Prostate gland (tissue), 2 donors: ENCODE data around the gene PDE6A. TPM values are rescaled to one million over a fixed set of nuclear protein-coding genes. Genes with fewer than 3 reads are reported as not detected.

Source experiments
- DNase-seq: peaks from one replicate; pipeline ENCODE4 v3.0.0-alpha.2; 2019; ENCODE audit warnings: low spot score
- H3K27ac ChIP-seq, 2 donors: fragments of 200-600 bp; sonication (generic); 2 replicates each; pipeline ENCODE4 v1.5.1; 2017 to 2019
- H3K27me3 ChIP-seq: fragments of 200-600 bp; sonication (generic); replicated peaks from 2 replicates; pipeline ENCODE4 v1.5.1; 2019; ENCODE audit not compliant: insufficient read depth
- H3K36me3 ChIP-seq, 2 donors: fragments of 200-600 bp; sonication (generic); 1 replicate in 1 of 2; 2 replicates in 1 of 2; pipeline versions ENCODE4 v1.5.1 to v1.8.1; 2017 to 2019
- H3K4me1 ChIP-seq: fragments of 200-600 bp; sonication (generic); replicated peaks from 2 replicates; pipeline ENCODE4 v1.5.1; 2019
- H3K4me3 ChIP-seq, 2 donors: fragments of 200-600 bp; sonication (generic); 2 replicates each; pipeline ENCODE4 v1.5.1; 2017 to 2019
- H3K9me3 ChIP-seq: fragments of 200-600 bp; sonication (generic); 2 replicates; pipeline ENCODE4 v1.5.1; 2017
- POLR2A ChIP-seq: fragments of 450-650 bp; IDR thresholded peaks from one replicate; pipeline ENCODE4 v1.6.1; 2016; ENCODE audit warnings: antibody characterized with exemption, mild to moderate bottlenecking
- POLR2AphosphoS5 ChIP-seq: sonication (generic); formaldehyde crosslinking; IDR thresholded peaks from one replicate; pipeline ENCODE4 v1.6.1; 2017; ENCODE audit warnings: antibody characterized with exemption
- WGBS: methylation state at CpG from one replicate; pipeline ENCODE4 v1.1.5; 2018; 5-methylcytosine and 5-hydroxymethylcytosine counted together
- intact Hi-C: fragments of 100-400 bp; cut with DNase I; formaldehyde crosslinking; loops from one replicate; pipeline ENCODE4 v1.14.2; 2022
- total RNA-seq, 2 donors: library from RNA; depleted of rRNA; stranded (reverse); fragments of >200 nt; gene quantifications; one replicate each; pipeline ENCODE4 v1.1.0, GENCODE V29; 2016
- TF ChIP-seq, protein P1 (sequence below), 4 experiments: fragments of 200-600 bp in 2 of 4; fragments of 450-650 bp in 2 of 4; sonication (generic) in 2 of 4; IDR thresholded peaks; 1 replicate in 3 of 4; 2 replicates in 1 of 4; pipeline ENCODE4 v1.5.1; 2016 to 2019; ENCODE audit warnings: antibody characterized with exemption in 4 of 4, mild to moderate bottlenecking in 2 of 4, moderate library complexity in 2 of 4

PDE6A gene
- total RNA-seq, 2 donors from 2014 or later = 0.91 TPM; not detected in 1

DNA sequence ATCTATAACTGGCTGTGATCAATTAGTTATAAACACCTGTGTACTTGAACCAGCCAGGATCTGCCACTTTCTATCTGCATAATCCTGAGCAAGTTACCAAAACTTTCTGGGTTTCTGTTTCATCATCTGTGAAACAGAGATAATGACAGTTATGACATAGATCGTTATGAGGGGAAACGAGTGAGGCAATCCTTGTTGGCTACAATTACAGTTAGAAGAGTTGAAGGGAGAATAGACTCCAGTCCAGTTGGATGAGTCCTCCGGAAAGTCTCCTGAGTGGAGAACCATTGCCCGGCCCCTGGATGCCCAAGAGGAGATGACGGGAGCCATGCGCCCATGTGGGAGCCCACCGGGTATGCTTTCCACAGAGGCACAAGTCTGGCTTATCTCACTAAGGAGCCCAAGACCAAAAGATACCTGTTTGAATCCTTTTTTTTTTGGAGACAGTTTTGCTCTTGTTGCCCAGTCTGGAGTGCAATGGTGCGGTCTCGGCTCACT, 4.5 kb downstream of the PDE6A start:
- peak overlapping the region; percentile 45 to 77 for H3K27ac ChIP-seq
- H3K4me3 ChIP-seq = no peak overlapping the region
- H3K9me3 ChIP-seq = no peaks in the 10 kb centered on the region
- intact Hi-C loops = no loop called here
- H3K27me3 ChIP-seq = no peaks in the 10 kb centered on the region
- H3K4me1 ChIP-seq = peaks cover 41% of the 10 kb centered on the region
- no peaks in the 10 kb centered on the region for H3K36me3 ChIP-seq
- no peak for DNase-seq
- no peak for TF ChIP-seq POLR2A
- 71% methylated on average over 9 of the region's 9 CpGs for WGBS

DNA sequence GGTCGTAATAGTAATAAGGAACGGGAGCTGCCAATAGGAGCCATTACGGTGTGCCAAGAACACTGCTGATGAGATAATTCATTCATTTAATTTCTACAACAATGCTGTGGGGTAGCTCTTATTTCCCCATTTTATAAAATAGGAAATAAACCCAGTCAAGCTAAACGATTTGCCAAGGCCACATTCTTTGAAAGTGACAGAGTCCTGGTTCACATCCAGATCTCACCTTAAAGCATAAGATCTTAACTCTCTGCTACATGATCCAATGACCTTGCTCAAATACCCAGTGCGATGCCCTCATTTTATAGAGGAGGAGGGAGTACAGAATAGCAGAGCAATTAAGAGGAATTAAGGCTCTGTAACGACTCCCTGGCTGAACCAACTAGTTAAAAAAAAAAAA, 5.0 kb downstream of the PDE6A start:
- TF ChIP-seq POLR2A (no peak), POLR2AphosphoS5 (peak; percentile 39)
- TF ChIP-seq, protein P1, sequence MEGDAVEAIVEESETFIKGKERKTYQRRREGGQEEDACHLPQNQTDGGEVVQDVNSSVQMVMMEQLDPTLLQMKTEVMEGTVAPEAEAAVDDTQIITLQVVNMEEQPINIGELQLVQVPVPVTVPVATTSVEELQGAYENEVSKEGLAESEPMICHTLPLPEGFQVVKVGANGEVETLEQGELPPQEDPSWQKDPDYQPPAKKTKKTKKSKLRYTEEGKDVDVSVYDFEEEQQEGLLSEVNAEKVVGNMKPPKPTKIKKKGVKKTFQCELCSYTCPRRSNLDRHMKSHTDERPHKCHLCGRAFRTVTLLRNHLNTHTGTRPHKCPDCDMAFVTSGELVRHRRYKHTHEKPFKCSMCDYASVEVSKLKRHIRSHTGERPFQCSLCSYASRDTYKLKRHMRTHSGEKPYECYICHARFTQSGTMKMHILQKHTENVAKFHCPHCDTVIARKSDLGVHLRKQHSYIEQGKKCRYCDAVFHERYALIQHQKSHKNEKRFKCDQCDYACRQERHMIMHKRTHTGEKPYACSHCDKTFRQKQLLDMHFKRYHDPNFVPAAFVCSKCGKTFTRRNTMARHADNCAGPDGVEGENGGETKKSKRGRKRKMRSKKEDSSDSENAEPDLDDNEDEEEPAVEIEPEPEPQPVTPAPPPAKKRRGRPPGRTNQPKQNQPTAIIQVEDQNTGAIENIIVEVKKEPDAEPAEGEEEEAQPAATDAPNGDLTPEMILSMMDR (IDR thresholded peaks at IDR 0.05) = no peak
- intact Hi-C loops = no loop called here
- Histone ChIP-seq H3K27ac (peak overlapping the region; percentile 45 to 61), H3K4me1 (peaks cover 36% of the 10 kb centered on the region), H3K36me3 (no peaks in the 10 kb centered on the region), H3K27me3 (no peaks in the 10 kb centered on the region), H3K4me3 (no peak overlapping the region), H3K9me3 (no peaks in the 10 kb centered on the region)
- DNase-seq = no peak
- WGBS = 33% methylated on average over 6 of the region's 6 CpGs

DNA sequence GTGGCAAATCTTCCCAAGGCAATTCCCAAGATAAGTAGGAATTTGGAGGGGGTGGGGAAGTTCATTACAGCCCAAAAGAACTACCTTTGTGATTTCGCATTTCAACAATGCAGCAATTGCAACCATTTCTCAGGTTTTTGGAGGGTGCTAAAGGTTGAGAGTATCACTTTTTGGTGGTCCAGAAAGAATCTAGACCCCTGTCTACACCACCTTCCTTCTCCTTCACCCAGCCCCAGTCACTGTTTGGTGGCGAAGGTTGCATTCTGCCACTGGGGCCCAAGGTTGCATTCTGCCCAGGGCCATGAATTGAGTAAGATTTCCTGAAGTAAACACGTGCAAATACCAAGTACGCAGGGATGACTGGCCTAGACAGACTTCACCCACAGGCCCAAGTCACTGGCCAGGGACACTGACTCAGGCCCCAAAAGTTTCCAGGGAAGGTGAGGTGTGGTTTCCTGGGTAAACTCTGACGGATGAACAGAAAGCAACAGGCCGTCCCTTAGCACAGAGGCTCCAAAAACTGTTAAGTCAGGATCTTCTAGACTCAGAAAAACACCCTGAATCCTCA, 5.7 kb downstream of the PDE6A start:
- Histone ChIP-seq H3K27ac (peak overlapping the region; percentile 38 to 61), H3K4me1 (peaks cover 31% of the 10 kb centered on the region), H3K36me3 (no peaks in the 10 kb centered on the region), H3K9me3 (no peaks in the 10 kb centered on the region), H3K27me3 (no peaks in the 10 kb centered on the region), H3K4me3 (no peak overlapping the region)
- intact Hi-C loops = no loop called here
- DNase-seq = peak; percentile 54
- 74% methylated on average over 6 of the region's 6 CpGs for WGBS
- TF ChIP-seq POLR2A (no peak), POLR2AphosphoS5 (peak; percentile 27)

DNA sequence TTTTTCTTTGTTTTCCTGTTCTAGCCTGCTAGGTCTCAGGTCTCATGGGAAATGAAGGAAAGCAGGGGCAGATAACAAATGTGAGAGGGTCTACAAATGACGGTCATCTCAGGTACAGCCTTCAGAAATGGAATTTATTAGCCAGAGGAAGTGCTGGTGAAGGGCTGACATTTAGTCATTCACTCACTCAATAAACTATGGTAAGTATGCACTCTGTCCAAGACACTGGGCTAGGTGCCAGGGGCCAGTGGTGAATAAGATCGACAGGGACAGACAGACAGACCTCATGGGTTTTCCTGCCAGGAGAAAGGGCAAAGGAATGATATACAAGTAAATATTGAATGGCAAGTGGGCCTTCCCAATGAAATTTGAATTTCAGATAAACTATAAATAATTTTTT, 6.3 kb downstream of the PDE6A start:
- DNase-seq = peak; percentile 56
- peaks cover 29% of the 10 kb centered on the region for H3K4me1 ChIP-seq
- H3K36me3 ChIP-seq = no peaks in the 10 kb centered on the region
- H3K9me3 ChIP-seq = no peaks in the 10 kb centered on the region
- TF ChIP-seq, protein P1 (IDR thresholded peaks at IDR 0.05) = no peak
- TF ChIP-seq POLR2AphosphoS5 (no peak), POLR2A (no peak)
- H3K27me3 ChIP-seq = no peaks in the 10 kb centered on the region
- no peak overlapping the region for H3K4me3 ChIP-seq
- 15% methylated on average over 2 of the region's 2 CpGs for WGBS
- intact Hi-C loops = no loop called here
- H3K27ac ChIP-seq = peak overlapping the region in 1 of 2 donors; percentile 61

DNA sequence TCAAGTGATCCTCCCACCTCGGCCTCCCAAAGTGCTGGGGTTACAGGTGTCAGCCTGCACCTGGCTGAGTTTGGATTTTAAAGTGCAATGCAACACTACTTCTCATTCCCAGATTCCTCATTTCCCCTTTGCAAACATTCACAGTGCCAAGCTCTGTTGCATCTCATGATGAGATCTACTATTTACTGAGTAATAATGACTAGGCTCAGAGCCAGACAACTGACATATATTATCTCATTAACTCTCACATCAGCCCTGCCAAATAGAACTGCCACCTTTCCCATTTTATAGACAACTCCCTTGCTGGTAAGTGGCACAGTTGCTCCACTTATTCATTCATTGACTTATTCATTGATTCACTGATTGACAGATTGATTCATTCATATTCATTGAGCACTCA, 7.0 kb downstream of the PDE6A start:
- H3K4me3 ChIP-seq = no peak overlapping the region
- intact Hi-C loops = no loop called here

More for the DNA sequence above, 7.0 kb downstream of the PDE6A start:
- Histone ChIP-seq H3K9me3 (no peaks in the 10 kb centered on the region), H3K27me3 (no peaks in the 10 kb centered on the region), H3K27ac (peak overlapping the region in 1 of 2 donors; percentile 61), H3K36me3 (no peaks in the 10 kb centered on the region), H3K4me1 (peaks cover 27% of the 10 kb centered on the region)
- peak; percentile 72 for DNase-seq
- TF ChIP-seq POLR2AphosphoS5 = peak; percentile 80
- TF ChIP-seq, protein P1 (IDR thresholded peaks at IDR 0.05) = no peak
- WGBS = 24% methylated on average over 1 of the region's 1 CpG
